GM19193 (cell line): ENCODE results near the gene TMED9.

Source experiments
- POLR2A ChIP-seq: IDR thresholded peaks from 4 replicates; pipeline ENCODE4 v1.6.1; 2011; ENCODE audit not compliant: insufficient read depth, insufficient read length; ENCODE audit errors: extremely low read depth

Gene TMED9

DNA sequence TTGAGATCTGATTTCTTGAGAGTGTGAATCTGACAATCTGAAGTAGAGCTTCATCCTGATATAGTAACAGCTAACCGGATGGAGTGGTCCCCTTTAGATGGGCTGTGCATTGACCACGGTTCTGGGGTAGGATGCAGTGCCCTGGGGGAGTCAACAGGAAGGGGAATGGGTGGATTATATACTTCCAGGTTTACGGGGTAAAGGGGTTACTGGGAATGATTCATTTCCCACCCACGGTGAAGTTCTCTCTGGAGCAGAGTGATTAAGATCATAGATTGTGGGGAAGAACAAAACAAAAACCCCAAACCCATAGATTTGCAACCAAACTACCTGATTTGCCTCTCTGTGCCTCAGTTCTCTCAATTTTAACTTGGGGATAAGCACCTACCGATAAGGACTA is 6.5 kb downstream of the TMED9 start:
- TF ChIP-seq POLR2A = no peak

GRCh38 chr5:177599731-177600507 is 7.9 kb downstream of the TMED9 start, which contains the start of gene B4GALT7:
TSS of gene B4GALT7 (plus strand) at chr5:177600132. CDS start at chr5:177600211, 79 bp downstream.
- peak; percentile 93 for TF ChIP-seq POLR2A

GRCh38 chr5:177600508-177601018 is 8.6 kb downstream of the TMED9 start:
- TF ChIP-seq POLR2A = no peak

DNA sequence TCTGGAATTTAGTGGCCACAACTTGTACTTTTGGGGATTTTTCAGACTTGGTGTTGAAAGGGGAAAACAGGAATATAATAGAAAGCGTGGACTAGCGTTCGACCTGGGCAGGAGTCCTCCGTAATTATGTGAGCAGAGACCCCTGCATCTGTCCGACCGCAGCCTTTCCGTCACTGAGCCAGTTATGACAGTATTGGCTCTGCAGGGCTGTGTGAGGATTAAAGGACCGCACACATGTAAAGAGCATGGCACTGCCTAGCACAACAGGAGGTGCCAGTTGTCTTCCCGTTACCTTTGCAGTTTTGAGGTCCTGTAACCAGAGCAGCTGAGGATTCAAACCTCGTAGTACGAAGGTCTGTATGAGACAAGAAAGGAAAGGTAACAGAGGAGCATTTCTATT is 9.1 kb downstream of the TMED9 start:
- no peak for TF ChIP-seq POLR2A

DNA sequence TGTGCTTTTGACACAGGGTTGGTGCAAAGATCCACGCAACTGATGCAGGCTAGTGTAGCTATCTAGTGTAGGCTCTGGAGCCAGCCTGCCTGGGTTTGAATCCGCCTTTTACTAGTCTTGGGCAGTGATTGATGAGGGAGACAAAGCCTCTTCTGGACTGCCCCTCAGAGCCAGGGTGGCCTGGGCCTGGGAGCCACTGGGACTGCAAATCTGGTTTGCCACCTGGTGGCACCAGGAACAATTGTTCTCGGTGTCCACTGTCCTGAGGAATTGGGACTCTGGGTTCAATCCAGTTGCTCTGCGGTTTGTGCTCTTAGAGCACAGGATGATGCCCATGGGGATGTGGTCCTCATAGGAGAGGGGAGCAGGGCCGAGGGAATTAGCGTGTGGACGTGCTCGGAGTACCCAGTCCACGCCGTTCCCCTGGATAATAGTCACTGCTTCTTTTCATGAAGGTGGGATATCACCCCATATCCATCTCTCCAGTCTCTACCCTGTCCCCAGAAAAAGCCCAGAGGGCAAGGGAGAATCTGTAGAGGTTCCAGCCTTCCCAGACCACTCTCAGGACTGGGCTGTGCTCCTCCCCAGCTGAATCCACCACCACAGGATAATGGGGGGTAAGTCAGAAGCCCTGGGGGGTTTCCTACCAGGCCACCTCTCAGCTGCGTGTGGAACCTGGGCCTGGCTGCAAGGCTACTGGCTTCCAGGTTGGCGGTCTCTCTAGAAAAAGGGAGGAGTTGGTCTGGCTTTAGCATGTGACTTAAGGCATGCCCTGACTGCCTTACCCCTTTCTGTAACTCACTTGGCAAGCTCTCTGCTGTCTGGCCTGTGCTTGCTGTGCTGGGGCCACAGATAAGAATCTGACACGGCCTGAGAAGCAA is 9.8 kb downstream of the TMED9 start:
- TF ChIP-seq POLR2A = no peak

DNA sequence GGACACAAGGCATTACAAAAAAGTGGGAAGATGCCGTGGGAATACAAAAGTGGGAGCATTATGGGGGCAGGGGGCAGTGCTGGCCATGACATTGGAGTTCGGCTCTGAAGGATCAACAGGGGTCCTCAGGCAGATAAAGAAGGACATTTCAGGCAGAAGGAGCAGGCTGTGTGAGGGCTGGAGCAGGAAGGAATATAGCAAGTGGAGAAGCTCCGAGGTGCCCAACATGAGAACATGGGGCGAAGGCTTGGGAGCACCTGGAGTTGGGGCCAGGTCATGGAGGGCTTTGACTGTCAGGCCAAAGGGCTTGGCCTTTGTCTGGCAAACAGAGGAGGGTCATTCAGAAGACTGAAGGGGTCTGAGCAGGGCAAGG is 10.4 kb downstream of the TMED9 start:
- TF ChIP-seq POLR2A = no peak

- no peak for TF ChIP-seq POLR2A
Observed at GRCh38 chr5:177603631-177604030, 11.6 kb downstream of the TMED9 start.

GRCh38 chr5:177604116-177604521 is 12.1 kb downstream of the TMED9 start:
- no peak for TF ChIP-seq POLR2A

DNA sequence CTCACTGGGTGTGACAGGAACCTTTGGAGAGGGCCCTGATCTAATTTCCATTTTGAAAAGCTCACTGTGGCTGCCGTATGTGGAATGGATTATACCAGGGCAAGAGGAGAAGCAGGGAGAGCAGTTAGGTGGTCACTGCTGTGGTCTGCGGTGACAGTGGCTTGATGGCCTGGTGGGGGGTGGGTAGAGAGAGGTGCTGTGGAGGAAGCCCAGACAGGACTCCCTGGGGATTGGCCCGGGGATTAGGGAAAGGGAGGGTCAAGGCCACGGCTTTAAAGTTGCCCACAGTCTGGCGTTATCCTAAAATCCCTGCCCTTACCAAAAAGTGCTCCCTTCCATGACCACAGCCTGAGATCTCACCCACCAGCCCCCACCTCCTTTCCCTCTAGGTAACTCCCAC is 12.7 kb downstream of the TMED9 start:
- TF ChIP-seq POLR2A = no peak

- no peak for TF ChIP-seq POLR2A
Observed at GRCh38 chr5:177605078-177605477, 13.1 kb downstream of the TMED9 start.

- TF ChIP-seq POLR2A = no peak
Observed at GRCh38 chr5:177605667-177606066, 13.7 kb downstream of the TMED9 start.

DNA sequence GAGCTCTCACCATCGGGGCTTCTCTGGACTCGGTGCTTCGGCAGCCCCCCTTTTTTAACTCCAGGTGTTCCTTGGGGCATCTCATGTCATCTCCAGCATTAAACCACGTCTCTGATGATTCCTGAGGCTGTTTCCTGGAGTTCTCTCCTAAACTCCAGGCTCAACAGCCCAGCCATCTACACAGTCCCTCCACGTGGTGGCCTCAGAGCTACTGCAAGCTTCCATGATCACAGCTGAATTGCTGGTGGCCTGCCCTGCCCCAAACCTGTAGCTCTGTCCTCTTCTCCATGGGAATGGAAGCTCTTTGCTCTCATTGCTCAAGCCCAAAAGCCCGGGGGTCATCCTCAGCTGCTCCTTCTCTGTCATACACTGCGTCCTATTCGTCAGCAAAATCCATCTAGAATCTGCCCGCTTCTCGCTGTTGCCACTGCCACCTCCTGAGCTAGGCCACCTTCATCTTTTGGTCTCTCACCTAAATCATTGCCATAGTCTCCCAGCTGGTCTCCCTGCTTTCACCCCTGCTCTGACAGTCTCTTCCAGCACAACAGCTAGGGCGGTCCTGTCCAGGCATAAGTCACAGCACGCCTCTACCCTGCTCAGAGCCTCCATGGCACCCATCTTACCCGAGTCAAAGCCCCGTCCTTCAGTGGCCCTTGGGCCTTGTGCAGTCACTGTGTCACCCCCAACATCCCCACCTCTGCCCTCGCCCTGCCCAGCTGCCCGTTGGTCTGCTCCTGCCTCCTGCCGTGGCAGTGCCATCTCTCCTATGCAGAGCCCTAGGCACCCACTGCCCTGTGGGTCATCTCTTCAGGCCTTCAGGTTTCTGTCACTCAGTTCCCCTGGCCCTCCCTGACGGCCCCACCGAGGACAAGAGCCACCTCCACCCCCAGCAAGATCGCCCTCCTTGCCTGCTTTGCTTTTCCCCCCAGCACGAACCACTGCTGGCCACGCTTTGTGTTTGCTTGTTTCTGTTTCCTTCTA is 14.4 kb downstream of the TMED9 start:
- no peak for TF ChIP-seq POLR2A

DNA sequence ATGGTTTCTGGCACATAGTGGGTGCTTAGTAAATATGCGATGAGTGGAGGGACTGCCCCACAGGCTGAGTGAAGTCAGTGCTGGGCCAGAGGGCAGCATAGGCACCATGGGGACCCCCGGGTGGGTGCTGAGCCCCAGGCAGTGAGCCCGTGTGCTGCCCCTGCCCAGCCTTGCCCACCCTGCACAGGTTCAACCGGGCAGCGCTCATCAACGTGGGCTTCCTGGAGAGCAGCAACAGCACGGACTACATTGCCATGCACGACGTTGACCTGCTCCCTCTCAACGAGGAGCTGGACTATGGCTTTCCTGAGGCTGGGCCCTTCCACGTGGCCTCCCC is 15.1 kb downstream of the TMED9 start:
- peak; percentile 16 for TF ChIP-seq POLR2A

DNA sequence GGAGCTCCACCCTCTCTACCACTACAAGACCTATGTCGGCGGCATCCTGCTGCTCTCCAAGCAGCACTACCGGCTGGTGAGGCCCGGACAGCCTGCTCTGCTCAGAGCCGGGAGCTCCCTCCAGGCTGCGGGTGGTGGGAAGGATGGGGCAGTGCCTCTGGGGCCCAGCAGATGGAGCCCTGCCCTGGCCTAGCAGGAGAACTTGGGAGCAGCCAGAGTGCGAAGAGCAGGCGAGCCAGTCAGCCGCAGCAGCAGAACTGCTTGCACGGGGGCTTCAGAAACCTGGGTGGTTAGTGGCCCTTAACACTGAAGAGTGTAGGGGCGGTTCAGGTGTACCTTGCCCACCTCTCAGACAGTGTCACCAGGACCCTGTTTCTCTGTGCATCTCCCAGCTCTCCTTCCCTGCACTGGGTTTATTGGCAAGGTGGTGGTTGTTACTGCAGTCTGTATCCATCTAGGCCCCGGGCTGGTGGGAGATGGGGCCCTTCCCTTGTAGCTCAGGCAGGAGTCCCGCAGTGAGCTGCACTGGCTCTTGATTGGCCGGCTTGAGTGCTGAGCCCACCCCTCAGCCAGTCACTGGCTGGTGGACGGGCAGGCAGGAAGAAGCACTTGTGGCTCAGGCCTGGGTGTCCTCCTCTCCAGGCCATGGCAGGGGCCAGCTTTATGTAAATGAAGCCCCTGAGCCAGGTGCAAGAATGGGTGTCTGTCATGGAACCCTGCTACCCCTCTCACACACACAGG is 15.6 kb downstream of the TMED9 start:
- TF ChIP-seq POLR2A = no peak
